IPS DF 4.7 (cell line): ENCODE measurements around the gene RPL7L1.

ENCODE experiments used
- DNase-seq: peaks from one replicate; pipeline ENCODE4 v3.0.0-alpha.2; 2013; ENCODE audit warnings: low spot score; ENCODE audit errors: extremely low read depth

Gene RPL7L1

DNA sequence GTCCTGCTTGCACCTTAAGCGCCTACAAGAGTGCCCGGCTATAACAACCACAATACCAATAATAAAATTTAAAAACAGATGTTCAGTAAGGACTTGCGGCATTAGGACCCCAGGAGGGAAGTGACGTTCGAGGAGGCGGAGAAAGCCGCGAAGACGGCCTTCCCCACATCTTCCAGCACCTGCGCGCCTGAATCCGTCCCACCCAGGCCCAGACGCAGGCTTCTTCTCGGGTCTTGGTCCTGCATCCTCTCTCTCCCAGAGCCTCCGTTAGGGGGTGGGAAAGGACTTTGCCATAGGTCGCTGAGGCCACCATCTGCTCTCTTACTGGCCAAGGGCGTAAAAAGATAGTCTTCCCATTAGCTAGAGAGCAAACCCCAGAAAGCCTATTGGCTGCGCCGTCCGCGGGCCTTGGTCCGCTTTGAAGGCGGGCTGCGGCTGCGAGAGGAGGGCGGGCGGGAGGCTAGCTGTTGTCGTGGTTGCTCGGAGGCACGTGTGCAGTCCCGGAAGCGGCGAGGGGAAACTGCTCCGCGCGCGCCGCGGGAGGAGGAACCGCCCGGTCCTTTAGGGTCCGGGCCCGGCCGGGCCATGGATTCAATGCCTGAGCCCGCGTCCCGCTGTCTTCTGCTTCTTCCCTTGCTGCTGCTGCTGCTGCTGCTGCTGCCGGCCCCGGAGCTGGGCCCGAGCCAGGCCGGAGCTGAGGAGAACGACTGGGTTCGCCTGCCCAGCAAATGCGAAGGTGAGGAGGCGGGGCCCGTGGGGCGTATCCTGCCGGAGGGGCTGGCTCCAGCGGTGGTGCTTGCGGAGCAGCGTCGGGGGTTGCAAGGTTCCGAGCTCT, 49.8 kb downstream of the RPL7L1 start, which contains the start of gene CNPY3:
Gene CNPY3 (plus strand): TSS at position 495 of the 835 bp plus-strand sequence. CDS start 91 bp downstream, at position 586.
- DNase-seq: peak; percentile 96

- DNase-seq: no peak
Measured at GRCh38 chr6:42929821-42930360, 50.5 kb downstream of the RPL7L1 start.

- DNase-seq: no peak
Measured at GRCh38 chr6:42932412-42932811, 53.0 kb downstream of the RPL7L1 start.

DNA sequence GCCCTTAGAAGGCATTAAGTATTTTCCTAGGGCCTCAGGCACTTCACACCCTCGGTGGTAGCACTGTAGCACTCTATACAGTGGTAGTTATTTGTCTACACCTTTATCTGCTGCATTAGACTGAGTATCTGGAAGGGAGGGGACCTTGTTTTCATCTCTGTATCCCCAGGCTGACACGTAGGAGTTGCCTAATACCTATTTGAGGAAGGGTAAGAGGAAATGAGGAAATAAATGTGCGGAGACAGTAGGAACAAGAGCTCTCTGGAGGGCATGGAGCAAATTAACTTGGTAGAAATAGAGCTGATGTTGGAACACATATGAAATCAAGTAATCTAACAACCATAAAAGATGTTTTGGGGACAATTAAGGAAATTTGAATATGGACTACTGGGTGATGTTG, 53.8 kb downstream of the RPL7L1 start:
- DNase-seq: no peak

GRCh38 chr6:42935322-42935721, 55.9 kb downstream of the RPL7L1 start:
- no peak for DNase-seq

DNA sequence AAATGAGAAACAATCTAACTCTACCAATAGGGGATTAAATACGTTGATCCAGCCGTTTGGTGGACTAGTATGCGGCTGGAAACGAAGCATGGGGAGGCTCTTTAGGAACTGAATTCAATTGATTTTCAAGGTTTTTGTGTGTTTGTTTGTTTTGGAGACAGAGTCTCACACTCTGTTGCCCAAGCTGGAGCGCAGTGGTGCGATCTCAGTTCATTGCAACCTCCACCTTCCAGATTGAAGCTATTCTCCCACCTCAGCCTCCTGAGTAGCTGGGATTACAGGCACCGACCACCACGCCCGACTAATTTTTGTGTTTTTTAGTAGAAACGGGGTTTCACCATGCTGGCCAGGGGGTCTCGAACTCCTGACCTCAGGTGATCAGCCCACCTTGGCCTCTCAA, 57.0 kb downstream of the RPL7L1 start:
- no peak for DNase-seq

GRCh38 chr6:42937548-42938427, 58.4 kb downstream of the RPL7L1 start:
- no peak for DNase-seq

DNA sequence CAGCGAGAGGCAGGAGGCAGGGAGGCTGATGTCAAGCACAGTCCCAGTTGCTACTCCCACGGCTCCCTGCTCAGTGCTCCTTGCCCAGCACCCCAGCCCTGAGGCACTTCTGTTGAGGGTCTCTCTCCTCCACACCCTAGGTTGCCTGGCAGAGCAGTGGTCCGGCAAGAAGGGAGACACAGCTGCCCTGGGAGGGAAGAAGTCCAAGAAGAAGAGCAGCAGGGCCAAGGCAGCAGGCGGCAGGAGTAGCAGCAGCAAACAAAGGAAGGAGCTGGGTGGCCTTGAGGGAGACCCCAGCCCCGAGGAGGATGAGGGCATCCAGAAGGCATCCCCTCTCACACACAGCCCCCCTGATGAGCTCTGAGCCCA, 59.0 kb downstream of the RPL7L1 start:
- no peak for DNase-seq

GRCh38 chr6:42938987-42939809, 59.8 kb downstream of the RPL7L1 start:
- DNase-seq: no peak
